Stimulated activated CD4-positive, alpha-beta T cell treated with anti-CD3 and anti-CD28 coated beads, Interleukin-15, amount 100 ng/mL, for 1 hour (primary cell): ENCODE data around the gene GOLGA8K.
"Not testable (repeated sequence)": the region's sequence is repeated elsewhere in the genome, so short reads cannot be mapped to it uniquely, and the experiment has no call there.

ENCODE experiments used
- DNase-seq, 2 donors: peaks; one replicate each; pipeline ENCODE4 v3.0.0-alpha.2; 2020; ENCODE audit warnings: low read depth in 1 of 2, low spot score in 1 of 2

Gene GOLGA8K

DNA sequence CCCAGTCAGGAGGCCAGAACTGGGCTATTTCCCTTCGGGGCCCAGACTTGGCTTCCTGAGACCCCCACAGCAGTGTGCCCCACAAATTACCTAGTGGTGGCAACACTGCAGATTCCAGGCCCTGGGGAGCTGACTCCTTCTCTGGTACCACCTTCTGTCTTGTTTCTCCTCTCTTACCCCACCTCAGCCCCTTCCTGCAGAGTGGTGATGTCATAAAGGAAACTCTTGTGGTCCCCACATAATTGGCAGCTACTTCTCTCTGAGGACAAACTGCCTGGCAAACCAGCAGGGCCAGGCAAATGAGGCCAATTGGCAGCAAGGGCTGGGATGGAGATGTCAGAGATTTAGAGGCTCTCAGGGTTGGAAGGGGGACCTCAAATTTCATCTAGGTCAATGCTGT, 44.6 kb downstream of the GOLGA8K start:
- DNase-seq, result not testable (repeated sequence)

DNA sequence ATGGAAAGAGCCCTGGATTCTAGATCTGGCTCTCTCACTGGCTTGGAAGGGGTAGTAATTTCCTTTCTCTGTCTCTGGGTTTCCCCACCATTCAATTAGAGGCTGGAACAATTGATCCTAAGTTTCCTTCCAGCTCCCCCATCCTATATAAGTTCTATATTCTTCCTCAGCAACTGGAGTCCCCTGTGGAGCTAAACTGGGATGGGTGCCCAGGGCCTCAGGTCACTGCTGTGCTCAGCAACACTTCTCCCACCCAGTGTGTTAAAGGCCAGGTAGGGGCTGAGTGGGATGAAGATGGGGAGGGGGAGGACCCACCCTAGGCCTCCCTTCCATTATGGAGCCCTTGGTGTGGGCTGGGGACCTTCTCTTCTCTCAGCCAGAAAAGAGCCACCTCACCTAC, 46.2 kb downstream of the GOLGA8K start:
- DNase-seq, result not testable (repeated sequence)

DNA sequence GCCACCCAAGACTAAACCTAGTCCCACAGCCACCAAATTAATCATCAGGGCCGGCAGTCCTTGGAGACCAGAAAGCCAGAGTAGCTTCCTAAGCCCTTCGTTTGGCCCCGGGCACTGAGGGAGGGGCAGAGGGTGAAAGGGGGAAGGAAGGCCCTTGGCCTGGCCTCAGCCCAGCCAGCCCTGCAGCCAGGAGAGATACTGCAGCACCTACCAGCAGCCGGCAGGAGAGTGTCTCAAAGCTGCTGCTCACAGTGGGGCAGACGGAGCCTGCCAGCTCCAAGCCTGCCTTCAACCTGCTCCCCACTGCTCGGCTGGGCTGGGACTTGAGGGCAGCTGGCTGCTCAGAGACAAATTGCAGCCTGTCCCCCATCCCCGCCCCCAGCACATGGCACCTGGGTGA, 50.3 kb downstream of the GOLGA8K start:
- not testable (repeated sequence) for DNase-seq

- DNase-seq, result not testable (repeated sequence)
These were observed 52.4 kb downstream of the GOLGA8K start for GRCh38 chr15:32350563-32351220.

- not testable (repeated sequence) for DNase-seq
These were observed 56.1 kb downstream of the GOLGA8K start for GRCh38 chr15:32347037-32347436.

GRCh38 chr15:32345978-32346547, 57.0 kb downstream of the GOLGA8K start:
- DNase-seq, result not testable (repeated sequence)

DNA sequence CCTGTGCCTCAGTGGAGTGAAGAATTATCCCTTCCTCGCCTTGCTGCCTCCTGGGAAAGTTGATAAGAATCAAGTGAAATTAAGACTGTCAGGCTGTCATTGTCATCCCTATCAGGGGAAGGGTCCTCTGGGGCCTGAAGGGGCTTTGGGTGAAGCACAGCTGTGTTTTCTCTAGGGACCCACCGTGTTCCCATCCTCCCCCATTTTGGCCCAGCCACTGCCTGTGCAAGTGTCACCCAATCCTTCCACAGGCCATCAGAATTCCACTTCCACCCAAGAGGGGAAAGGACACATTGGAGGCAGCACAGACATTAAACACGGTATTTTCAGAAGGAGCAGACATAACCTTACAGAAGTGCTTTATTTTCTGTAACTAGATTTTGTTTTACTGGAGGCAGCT, 59.2 kb downstream of the GOLGA8K start:
- DNase-seq, result not testable (repeated sequence)
